GM11168 (cell line): ENCODE measurements around the gene CMYA5.
"Not testable (repeated sequence)": the region's sequence is repeated elsewhere in the genome, so short reads cannot be mapped to it uniquely, and the experiment has no call there.

Source experiments
- in situ Hi-C: fragments of 300-500 bp; cut with MboI; formaldehyde crosslinking; loops from one replicate; pipeline ENCODE4 v1.12.0; 2022; ENCODE audit warnings: low sequenced_read_pairs; ENCODE audit not compliant: unreplicated experiment

Gene CMYA5

DNA sequence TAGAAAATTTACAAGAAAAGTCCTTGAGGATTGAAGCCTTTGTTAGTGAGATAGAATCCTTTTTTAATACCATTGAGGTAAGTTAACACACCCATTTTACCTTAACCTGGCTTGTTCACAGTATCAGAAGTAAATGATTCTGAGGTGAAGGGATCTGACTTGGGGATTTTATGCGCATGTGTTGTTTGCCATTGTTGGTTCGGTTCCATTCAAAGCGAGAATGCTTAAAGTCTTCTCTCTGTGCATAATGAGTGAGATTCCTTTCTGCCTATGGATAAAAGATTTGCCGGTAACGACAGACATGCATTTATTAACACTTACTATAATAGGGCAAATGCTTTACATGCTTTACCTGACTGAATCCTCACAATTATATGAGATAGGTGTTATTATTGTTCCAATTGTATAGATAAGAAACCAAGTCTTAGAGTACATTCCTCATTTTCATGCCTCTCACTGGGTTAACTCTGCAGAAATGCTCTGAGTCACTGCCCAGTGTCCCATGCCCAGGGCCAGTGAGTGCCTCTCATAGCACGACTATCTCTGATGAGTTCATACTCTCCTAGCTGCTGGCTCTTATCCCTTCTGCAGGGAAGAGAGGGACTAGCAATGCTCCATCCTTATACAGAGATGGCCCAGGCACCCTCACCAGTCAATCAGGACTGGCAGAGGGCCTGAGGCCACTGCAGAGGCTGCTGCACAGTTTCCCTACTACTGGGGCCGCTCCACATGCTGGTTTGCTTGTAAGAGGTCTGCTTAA is 54.4 kb downstream of the CMYA5 start:
- in situ Hi-C loops, result no loop called here

DNA sequence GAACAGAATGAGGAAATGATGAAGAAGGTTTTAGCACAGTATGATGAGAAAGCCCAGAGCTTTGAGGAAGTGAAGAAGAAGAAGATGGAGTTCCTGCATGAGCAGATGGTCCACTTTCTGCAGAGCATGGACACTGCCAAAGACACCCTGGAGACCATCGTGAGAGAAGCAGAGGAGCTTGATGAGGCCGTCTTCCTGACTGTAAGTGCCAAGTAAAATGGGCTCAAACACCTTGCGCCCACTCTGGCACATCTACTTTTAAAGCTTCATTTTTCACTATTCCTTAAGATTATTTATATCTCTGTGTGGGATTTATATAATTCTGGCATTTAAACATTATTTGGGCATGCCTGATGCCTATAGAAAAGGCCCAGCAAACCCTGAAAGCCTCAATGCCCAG is 55.6 kb downstream of the CMYA5 start:
- in situ Hi-C loops, result no loop called here

DNA sequence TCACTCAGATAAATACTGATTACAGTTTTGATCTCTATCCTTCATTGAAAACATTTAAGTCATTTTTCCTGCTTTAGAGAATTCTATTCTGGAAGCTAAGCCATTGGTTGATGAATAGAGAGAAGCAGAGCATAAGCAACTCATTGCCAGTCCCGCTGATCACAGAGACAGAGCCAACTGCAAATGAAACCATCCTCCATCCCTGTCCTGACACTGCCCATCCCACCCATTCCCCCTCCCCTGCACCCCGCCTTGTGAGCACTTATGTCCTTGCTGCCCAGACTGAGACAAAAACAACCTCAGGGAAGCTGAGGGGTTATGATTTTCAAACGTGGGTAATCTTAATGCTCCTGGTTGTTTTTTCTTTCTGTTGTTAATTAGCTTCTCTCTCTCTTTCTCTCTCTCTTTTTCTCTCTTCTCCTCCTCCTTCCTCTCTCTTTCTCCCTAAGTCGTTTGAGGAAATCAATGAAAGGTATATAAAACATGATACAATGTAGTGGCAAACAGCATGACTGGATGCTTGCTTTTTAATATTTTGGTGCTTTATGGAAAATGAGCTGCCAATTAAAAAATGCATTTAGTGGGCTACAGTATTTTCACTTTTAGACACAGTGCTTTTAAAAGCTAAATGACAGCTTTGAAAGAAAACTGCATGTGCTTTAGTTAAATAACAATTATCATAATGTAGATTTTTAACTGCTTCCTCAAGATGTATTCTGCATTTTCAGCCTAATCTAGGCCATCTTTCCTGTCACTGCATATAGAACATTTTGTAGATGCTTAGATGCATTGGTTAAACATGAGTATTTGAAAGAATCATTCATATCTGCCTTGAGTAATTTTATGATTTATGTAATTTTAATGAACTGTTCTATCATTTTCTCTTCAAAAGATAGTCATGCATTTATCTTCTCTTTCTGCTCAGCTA is 57.3 kb downstream of the CMYA5 start:
- in situ Hi-C loops, result no loop called here

DNA sequence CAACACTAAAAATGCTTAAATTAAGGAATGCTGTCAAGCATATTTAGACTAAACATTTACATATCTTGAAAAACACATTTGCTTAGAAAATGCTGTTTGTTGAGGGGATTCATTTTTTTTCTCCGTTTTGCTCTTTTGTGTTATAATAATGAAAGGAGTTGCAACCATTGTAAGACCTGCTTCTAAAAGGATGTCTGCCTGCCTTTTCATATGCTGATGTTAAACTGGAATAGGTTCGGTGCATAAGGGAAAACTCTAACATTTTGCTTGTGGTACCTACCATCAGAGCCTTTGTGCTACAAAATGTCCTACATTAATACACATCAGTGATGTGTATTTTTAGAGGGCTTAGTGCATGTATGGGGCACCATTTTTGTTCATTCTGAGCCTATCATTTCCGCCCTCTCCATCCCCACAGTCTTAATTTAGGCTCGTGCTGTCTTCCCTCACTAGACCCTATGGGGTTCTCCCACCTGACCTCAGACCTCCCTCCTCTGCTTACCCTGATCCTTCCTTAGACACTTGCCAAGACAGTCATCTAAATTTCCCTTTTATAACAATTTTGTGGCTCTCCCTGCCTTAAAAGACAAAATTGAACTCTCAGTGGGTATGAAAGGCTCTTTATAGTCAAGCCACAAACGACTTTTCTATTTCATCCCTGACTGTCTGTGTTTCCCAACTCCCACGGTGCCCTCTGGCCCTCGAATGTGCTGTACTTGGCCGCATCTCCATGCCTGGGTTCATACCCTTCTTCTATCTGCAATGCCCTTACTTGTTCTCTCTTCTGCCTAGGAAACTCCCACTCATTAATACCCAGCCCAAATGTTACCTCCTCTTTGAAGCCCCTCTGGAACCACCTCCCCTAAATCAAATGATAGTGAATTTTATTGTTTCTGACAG is 61.2 kb downstream of the CMYA5 start:
- in situ Hi-C loops, result no loop called here

DNA sequence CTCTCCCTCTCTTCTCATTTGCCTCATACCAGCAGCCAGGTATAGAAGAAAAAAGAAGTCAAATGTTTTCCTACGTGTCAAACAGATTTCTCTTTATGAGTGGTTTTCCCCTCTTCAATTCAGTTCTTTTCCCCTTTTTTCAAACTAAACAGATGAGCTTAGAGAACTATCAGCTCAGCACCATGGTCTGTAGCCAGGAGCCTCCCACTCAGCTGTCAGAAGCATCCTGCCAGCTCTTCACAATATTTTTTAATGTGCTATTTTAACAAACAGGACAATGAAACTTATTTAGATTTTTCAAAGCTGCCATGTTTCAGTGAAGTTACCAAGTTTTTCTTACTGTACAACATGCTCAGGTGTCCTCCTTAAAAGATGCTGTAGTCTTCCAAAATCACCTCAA is 63.5 kb downstream of the CMYA5 start:
- in situ Hi-C loops, result no loop called here

DNA sequence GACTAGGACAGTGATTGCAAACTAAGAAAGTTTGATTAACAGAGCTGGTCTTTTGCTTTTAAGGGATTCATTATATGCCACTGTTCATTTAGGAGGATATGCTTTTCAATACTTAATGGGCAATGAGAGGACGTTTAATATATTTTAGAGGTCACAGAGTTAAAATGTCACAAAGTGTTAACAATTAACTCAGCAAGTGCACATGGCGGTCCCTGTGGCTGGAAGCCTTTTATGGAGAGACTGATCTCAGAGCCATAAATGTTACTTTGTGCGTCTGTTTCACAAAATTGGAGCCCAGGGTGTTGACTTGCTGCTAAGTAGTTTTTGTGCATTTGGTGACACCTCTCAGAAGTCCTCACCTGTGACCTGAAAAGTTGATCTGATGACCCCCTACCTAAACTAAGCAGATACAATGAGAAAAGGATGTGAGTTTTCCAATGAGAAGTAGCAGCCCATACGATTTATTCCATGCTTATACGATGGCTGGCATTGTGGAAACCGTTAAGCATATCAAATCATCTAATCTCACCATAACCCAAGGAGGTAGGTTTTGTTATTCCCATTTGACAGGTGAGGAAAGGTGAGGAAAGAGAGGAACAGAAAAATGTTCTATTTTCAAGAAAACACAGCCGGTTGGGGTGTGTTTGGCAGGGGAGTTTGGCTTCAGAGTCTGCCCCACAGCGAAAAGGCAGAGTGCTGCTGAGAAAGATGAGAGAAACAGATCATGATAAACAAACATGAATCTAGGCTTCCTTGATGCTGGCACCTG is 64.4 kb downstream of the CMYA5 start:
- in situ Hi-C loops, result no loop called here

DNA sequence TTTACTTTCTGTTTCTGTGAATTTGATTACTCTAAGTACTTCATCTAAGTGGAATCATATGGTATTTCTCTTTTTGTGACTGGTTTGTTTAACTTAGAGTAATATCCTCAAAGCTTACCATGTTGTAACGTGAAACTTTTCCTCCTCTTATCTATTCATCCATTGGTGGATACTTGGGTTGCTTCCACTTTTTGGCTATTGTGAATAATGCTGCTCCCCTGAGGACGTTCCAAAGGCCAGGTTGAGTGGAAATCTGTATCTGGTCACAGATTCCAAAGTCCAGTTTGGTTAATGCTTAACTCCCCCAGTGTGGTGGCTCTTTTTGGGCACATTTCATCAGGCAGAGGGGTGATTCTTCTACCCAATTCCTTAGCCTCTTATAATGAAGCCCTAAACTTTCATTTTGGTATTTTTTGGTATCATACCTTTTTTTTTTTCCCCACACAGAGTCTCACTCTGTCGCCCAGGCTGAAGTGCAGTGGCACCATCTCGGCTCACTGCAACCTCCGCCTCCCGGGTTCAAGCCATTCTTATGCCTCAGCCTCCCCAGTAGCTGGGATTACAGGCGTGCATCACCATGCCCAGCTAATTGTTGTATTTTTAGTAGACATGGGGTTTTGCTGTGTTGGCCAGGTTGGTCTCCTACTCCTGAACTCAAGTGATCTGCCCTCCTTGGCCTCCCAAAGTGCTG is 65.4 kb downstream of the CMYA5 start:
- in situ Hi-C loops, result no loop called here

DNA sequence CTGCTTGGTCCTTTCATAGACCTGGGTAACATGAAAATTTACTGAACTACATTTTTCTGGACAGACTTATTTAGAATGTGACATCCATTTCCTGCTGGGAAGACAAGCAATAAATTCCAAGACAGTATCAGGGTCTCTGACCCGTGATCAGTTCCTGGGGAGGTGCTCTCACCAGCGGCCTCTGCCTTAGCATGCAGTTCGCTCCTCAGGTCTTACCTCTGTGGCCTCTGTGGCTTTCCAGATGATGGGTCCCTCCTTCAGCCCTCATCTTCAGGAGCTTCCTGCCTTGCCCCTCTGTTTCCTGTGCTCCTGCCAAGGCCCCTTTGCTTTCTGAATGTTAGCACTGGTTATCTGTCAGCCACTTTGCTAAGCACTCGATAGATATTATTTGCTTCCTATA is 66.4 kb downstream of the CMYA5 start:
- in situ Hi-C loops, result no loop called here

DNA sequence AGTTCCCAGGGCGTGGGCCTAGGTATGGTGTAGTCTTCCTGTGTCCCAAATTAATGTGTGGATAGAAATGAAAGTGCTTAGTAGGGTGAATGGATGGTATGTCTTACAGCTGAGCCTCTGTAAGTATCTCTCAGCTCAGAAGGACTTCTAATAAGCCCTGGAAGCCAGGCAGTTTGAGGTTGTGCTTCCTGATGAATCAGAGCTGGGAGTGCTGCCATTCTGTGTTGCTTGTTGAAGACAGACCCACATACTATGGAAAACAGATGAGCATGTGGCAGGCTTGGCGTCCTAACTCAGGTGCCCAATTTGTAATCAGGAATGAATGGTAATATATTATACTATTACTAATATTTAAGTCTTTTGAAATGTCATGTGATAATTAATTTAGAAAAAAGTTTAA is 69.8 kb downstream of the CMYA5 start:
- in situ Hi-C loops, result no loop called here

DNA sequence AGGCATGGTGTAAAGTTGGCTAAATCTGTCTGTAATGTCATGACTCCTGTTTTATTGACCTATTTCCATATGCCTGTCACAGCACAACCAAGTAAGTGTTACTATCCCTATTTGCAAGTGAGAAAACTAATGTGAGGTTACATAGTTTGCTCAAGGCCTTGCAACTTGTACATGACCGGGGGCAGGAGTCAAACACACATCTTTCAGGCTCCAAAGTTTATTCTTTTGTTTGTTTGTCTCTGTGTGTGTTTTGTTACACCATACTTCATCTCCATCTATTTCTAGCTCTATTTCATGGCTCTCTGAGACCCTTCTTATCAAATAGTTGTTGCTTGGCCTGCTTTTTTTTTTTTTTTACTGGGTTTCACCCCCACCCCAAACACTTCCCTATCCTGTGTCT is 70.2 kb downstream of the CMYA5 start:
- in situ Hi-C loops, result no loop called here

DNA sequence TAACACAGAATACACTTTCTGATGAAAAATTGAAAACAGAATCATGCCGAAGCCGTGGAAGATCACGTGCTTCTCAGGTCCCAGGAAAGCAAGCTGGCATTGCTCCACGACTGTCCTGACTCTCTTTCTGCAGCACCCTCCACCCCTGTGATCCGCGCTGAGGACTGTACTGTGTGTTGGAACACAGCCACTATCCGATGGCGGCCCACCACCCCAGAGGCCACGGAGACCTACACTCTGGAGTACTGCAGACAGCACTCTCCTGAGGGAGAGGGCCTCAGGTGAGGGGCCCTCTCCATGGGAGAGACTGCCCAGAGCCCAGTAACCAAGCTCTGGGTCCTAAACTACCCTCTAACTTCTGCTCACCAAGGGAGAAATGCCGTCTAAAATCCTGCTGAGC is 73.3 kb downstream of the CMYA5 start:
- in situ Hi-C loops, result no loop called here

DNA sequence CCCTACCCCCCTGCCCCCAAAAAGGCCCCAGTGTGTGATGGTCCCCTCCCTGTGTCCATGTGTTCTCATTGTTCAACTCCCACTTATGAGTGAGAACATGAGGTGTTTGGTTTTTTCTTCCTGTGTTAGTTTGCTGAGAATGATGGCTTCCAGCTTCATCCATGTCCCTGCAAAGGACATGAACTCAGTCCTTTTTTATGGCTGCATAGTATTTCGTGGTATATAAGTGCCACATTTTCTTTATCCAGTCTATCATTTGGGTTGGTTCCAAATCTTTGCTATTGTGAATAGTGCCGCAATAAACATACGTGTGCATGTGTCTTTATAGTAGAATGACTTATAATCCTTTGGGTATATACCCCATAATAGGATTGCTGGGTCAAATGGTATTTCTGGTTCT is 74.5 kb downstream of the CMYA5 start:
- in situ Hi-C loops, result not testable (repeated sequence)

DNA sequence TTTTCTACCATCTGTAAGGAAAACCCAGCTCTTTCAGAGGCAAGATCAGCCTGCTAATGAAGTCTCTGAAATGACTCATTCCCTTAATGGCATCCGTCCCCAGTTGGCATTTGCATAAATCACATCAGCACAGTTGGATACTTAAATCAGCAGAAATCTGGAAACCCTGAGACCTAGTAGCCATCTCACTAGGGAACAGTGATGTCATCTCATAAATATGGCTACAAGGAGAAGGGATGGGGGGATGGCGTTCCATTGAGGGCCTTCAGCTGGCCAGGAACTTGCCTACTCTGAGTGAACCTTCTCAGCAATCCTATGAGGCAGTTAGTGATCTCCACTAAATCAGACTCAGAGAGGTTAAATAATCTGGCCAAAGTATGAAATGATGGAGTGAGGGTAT is 81.8 kb downstream of the CMYA5 start:
- in situ Hi-C loops, result no loop called here

DNA sequence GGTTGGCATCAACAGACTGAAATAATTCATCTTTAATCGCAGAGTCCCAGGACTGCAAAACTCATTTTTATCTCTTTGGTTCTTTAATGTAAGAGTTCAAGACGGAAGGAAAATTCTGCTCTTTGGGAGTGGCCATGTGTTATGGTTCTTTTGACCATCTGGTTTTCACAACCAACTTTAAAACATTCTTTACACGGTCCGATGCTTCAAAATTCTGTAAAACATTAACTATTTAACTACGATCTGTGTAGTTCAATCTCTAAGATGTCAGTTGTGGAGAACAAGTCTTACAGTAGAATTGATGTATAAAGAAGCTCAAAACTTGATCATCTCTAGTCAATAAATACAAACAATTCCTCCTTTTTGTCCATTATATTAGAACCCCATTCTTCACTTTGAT is 83.0 kb downstream of the CMYA5 start:
- in situ Hi-C loops, result no loop called here

DNA sequence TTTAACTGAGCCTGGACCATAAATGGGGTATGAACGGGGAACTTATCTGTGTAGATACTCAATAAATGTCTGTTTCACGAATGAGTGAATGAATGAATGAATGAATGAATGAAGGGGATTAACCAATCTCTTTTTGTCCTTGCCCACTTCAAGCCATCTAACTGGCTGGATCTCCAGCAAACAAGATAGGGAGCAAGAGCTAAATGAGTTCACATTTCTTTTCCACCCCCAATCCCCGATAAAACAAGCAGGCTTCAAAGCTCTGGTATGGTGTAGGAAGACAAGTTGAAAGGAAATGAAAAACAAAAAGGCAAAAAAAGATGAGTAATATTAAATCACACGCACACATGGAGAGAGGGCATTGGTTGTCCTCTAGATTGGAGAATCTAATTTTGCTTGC is 84.0 kb downstream of the CMYA5 start:
- in situ Hi-C loops, result no loop called here

DNA sequence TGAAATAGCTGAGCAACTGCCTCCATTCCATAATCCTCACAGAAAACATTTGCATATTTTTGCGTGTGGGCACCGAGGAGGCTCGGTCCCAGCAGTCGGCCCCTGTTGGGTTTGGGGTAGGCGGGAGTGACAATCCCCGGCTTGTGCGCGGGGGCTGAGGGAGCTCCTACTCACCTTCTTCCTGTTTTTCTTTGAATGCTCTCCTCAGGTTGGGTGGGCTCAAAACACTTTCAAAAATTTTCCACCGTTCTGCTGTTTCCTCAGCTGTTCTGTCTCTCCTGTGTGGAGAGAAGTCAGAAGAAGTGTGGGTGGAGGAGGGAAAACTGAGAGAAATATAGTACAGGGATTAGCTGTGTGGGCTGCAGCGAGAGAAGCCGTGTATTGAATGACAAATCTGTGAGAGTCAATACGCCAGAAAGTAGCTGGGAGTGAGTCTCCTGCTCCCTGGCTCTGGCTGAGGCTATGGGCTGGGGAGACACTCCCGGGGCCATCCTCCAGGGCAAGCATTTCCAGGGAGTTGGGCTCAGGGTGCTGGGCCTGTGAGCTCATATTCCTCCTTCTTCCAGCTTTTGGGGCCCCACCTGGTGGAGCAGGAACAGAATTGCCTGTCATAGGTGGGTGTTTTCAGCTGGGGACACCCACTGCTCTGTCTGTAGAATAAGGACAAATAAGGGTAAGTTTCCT is 84.7 kb downstream of the CMYA5 start:
- in situ Hi-C loops, result no loop called here

DNA sequence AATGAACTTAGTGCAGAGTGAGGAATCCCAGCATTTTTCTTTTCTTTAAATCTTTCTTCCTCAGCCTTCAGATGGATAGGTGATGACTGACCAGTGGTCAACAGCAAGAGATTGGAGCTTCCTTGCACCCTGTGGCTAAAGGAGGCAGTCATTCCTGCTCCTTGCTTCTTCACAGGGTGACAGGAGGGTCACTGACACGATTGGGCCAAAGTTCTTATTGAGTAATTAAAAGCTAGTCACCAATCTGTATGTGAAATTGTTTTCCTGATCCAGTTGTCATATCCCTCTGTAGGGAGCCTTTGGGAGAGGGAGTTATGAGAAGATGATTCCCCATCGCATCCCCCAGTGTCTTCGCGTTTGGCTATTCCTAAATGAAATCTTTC is 85.2 kb downstream of the CMYA5 start:
- in situ Hi-C loops, result no loop called here

DNA sequence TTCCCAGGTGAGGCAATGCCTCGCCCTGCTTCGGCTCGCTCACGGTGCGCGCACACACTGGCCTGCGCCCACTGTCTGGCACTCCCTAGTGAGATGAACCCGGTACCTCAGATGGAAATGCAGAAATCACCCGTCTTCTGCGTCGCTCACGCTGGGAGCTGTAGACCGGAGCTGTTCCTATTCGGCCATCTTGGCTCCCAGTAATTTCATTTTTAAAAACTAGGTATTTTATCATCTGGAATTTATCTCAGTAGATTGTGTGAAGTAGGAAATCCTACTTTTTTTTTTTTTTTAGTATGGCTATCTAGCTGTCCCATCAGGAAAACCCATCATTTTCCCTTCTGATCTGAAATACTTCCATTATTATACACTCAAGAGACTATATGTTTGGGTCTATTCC is 95.1 kb downstream of the CMYA5 start:
- in situ Hi-C loops, result not testable (repeated sequence)

DNA sequence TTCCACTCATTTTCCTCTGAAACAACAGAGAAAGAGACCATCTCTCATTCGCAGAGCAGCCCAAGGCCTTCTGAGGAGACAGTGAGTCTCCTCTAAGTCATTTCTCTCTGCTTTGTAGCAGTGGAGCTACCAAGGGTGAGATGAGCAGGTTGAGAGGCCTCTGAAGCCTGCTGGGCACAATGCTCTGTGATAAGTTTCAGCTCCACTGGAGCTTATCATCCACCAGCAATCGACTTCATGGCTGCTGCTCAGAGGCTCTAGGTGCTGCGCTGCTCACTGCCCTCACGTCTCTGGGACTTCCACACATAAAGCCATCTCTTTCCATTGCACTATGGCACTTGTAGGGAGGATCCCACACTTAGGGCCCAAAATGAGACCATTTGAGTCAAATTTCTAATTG is 96.3 kb downstream of the CMYA5 start:
- in situ Hi-C loops, result no loop called here
